Neural cell (in vitro differentiated cells): ENCODE measurements around the gene LAIR1. TPM values are rescaled to one million over a fixed set of nuclear protein-coding genes. Genes with fewer than 3 reads are reported as not detected.

ENCODE experiments used
- H2AFZ ChIP-seq: fragments of 200-600, 300-800 bp; sonication (generic), shearing (Covaris generic); 2 replicates; pipeline ENCODE4 v1.6.0; 2014; ENCODE audit warnings: low read depth, mild to moderate bottlenecking, antibody characterized with exemption, low read length, moderate library complexity
- H3F3A ChIP-seq: fragments of 200-600 bp; shearing (Covaris generic); 2 replicates; pipeline ENCODE4 v1.6.1; 2016; ENCODE audit warnings: mild to moderate bottlenecking, moderate library complexity, mixed read lengths, antibody characterized with exemption, low read length; ENCODE audit not compliant: insufficient read depth, poor library complexity, severe bottlenecking
- H3K27ac ChIP-seq: fragments of 200-600, 300-800 bp; sonication (generic), shearing (Covaris generic); 2 replicates; pipeline ENCODE4 v1.5.1; 2014; ENCODE audit warnings: mild to moderate bottlenecking, low read length, moderate library complexity
- H3K27me3 ChIP-seq: fragments of 300-800, 200-600 bp; sonication (generic), shearing (Covaris generic); 2 replicates; pipeline ENCODE4 v1.6.0; 2014; ENCODE audit warnings: mild to moderate bottlenecking, low read depth, low read length, moderate library complexity; ENCODE audit not compliant: insufficient read depth
- H3K36me3 ChIP-seq: fragments of 300-800, 200-600 bp; sonication (generic), shearing (Covaris generic); 2 replicates; pipeline ENCODE4 v1.5.1; 2014; ENCODE audit warnings: mild to moderate bottlenecking, antibody characterized with exemption, low read length, moderate library complexity; ENCODE audit not compliant: insufficient read depth
- H3K4me2 ChIP-seq: fragments of 300-800, 200-600 bp; sonication (generic), shearing (Covaris generic); 2 replicates; pipeline ENCODE4 v1.6.0; 2014; ENCODE audit warnings: mild to moderate bottlenecking, low read length
- H3K4me3 ChIP-seq: fragments of 300-800, 200-600 bp; sonication (generic), shearing (Covaris generic); 2 replicates; pipeline ENCODE4 v1.5.1; 2014; ENCODE audit warnings: mild to moderate bottlenecking, low read length, moderate library complexity
- H3K79me2 ChIP-seq: fragments of 200-600 bp; shearing (Covaris generic); replicated peaks from 2 replicates; pipeline ENCODE4 v1.6.0; 2014; ENCODE audit warnings: mild to moderate bottlenecking, low read length, moderate library complexity; ENCODE audit not compliant: insufficient read depth
- H3K9ac ChIP-seq: fragments of 300-800, 200-600 bp; sonication (generic), shearing (Covaris generic); 2 replicates; pipeline ENCODE4 v1.6.1; 2016; ENCODE audit warnings: mild to moderate bottlenecking, low read length, mixed read lengths
- H3K9me2 ChIP-seq: fragments of 200-600 bp; shearing (Covaris generic); 2 replicates; pipeline ENCODE4 v1.6.1; 2016; ENCODE audit warnings: mild to moderate bottlenecking, low read length, mixed read lengths; ENCODE audit not compliant: insufficient read depth
- H3K9me3 ChIP-seq: fragments of 200-600, 300-800 bp; sonication (generic), shearing (Covaris generic); 2 replicates; pipeline ENCODE4 v1.6.1; 2016; ENCODE audit warnings: mild to moderate bottlenecking, mixed run types, low read length, moderate library complexity, mixed read lengths
- H4K20me1 ChIP-seq: fragments of 200-600 bp; shearing (Covaris generic); 2 replicates; pipeline ENCODE4 v1.6.1; 2016; ENCODE audit warnings: mild to moderate bottlenecking, mixed run types; ENCODE audit not compliant: insufficient read depth
- CTCF ChIP-seq: fragments of 450-650 bp; IDR thresholded peaks from 2 replicates; pipeline ENCODE4 v1.5.1; 2014; ENCODE audit warnings: antibody characterized with exemption, mild to moderate bottlenecking, moderate library complexity; ENCODE audit not compliant: poor library complexity, severe bottlenecking
- EP300 ChIP-seq: fragments of 450-650 bp; conservative IDR thresholded peaks from 2 replicates; pipeline ENCODE4 v1.6.1; 2014; ENCODE audit warnings: antibody characterized with exemption, mild to moderate bottlenecking, moderate library complexity; ENCODE audit not compliant: poor library complexity, severe bottlenecking
- EZH2 ChIP-seq: fragments of 200-600, 300-800 bp; shearing (Covaris generic), sonication (generic); IDR thresholded peaks from 2 replicates; pipeline ENCODE4 v1.6.1; 2014; ENCODE audit warnings: antibody characterized with exemption, low read length, borderline replicate concordance, mild to moderate bottlenecking; ENCODE audit not compliant: insufficient read depth, poor library complexity, severe bottlenecking
- MXI1 ChIP-seq: fragments of 450-650 bp; conservative IDR thresholded peaks from 2 replicates; pipeline ENCODE4 v1.6.1; 2014; ENCODE audit warnings: antibody characterized with exemption, mild to moderate bottlenecking; ENCODE audit not compliant: poor library complexity, severe bottlenecking
- POLR2AphosphoS5 ChIP-seq: IDR thresholded peaks from 2 replicates; pipeline ENCODE4 v1.6.1; 2012
- RAD21 ChIP-seq: fragments of 450-650 bp; conservative IDR thresholded peaks from 2 replicates; pipeline ENCODE4 v1.6.1; 2014; ENCODE audit warnings: antibody characterized with exemption, mild to moderate bottlenecking, moderate library complexity
- REST ChIP-seq: IDR thresholded peaks from 2 replicates; pipeline ENCODE4 v1.6.1; 2012; ENCODE audit warnings: borderline replicate concordance
- SMC3 ChIP-seq: fragments of 450-650 bp; conservative IDR thresholded peaks from 2 replicates; pipeline ENCODE4 v1.6.1; 2014; ENCODE audit warnings: antibody characterized with exemption, mild to moderate bottlenecking, moderate library complexity; ENCODE audit not compliant: poor library complexity
- TAF1 ChIP-seq: IDR thresholded peaks from 2 replicates; pipeline ENCODE4 v1.6.1; 2012; ENCODE audit warnings: low read depth
- polyA plus RNA-seq: library from polyadenylated mRNA; depleted of rRNA; stranded (reverse); fragments of >200 nt; gene quantifications from 2 replicates; pipeline ENCODE4 v1.2.3, GENCODE V29; 2014

The LAIR1 gene
- polyA plus RNA-seq, 1 donor from 2014 or later, result not detected

- H3K27ac ChIP-seq, result no peak overlapping the region
- H3F3A ChIP-seq, result no peaks in the 10 kb centered on the region
- H3K27me3 ChIP-seq, result no peaks in the 10 kb centered on the region
- H3K4me2 ChIP-seq, result no peak overlapping the region
- no peaks in the 10 kb centered on the region for H3K36me3 ChIP-seq
- no peaks in the 10 kb centered on the region for H3K9me2 ChIP-seq
- no peak for TF ChIP-seq EZH2
- no peak for TF ChIP-seq SMC3
- no peak for TF ChIP-seq RAD21
- TF ChIP-seq POLR2AphosphoS5, result no peak
- no peak for TF ChIP-seq EP300
- TF ChIP-seq REST, result no peak
- no peak for TF ChIP-seq TAF1
- TF ChIP-seq CTCF, result no peak
- no peak for TF ChIP-seq MXI1
- no peak overlapping the region for H3K4me3 ChIP-seq
- no peak overlapping the region for H3K9ac ChIP-seq
- no peaks in the 10 kb centered on the region for H3K79me2 ChIP-seq
- H2AFZ ChIP-seq, result no peak overlapping the region
- no peaks in the 10 kb centered on the region for H4K20me1 ChIP-seq
- H3K9me3 ChIP-seq, result no peaks in the 10 kb centered on the region
Measured at GRCh38 chr19:54388802-54389139, 24.0 kb upstream of the LAIR1 start.

DNA sequence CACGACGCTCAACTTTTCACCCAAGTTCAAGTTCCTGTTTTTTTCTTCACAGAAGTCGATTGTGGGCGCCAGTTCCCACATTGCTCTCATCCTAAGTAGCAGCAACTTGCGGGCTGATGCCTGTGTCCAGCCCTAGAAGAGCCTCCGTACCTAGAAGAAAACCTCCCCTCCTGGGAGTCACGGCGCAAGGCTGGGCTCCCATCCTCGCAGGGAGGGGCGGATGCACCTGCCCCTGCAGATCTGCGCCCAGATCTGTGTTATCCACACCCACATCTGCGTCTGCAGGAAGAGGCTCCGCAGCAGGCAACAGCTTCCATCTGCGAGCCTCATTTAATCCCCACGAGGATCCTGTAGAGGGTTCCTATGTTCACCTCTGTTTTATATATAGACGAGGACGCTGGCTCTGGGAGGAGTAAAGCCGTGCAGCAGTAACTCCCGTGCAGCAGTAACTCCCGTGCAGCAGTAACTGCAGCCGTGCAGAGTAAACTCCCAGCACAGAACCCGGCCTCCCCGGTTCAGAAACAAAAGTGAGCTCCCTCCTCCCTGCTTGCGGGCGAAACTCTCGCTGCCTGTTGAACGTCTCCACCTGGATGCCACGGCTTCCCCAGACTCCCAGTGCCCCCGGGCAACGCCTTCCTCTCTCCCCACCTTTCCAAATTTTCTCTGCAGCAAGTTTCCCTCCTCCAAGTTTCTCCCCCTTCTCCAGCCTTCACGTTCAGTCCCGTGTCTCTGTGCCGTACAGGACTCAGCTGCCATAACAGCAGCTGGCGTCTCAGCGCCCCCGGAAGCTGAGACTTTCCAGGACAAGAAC, 23.5 kb upstream of the LAIR1 start:
- no peaks in the 10 kb centered on the region for H3K27me3 ChIP-seq
- H3K4me2 ChIP-seq, result no peak overlapping the region
- no peaks in the 10 kb centered on the region for H3K79me2 ChIP-seq
- H3F3A ChIP-seq, result no peaks in the 10 kb centered on the region
- TF ChIP-seq EP300 (no peak), REST (no peak), RAD21 (no peak), EZH2 (no peak), SMC3 (no peak), POLR2AphosphoS5 (no peak), MXI1 (no peak), CTCF (no peak), TAF1 (no peak)
- H3K9me3 ChIP-seq, result no peaks in the 10 kb centered on the region
- H3K4me3 ChIP-seq, result no peak overlapping the region
- no peak overlapping the region for H3K9ac ChIP-seq
- no peak overlapping the region for H2AFZ ChIP-seq
- H3K36me3 ChIP-seq, result no peaks in the 10 kb centered on the region
- H3K9me2 ChIP-seq, result no peaks in the 10 kb centered on the region
- no peaks in the 10 kb centered on the region for H4K20me1 ChIP-seq
- H3K27ac ChIP-seq, result no peak overlapping the region
